ENCODE results near the gene PRSS48.
"Not testable (repeated sequence)": the region's sequence is repeated elsewhere in the genome, so short reads cannot be mapped to it uniquely, and the experiment has no call there.

The PRSS48 gene

GRCh38 chr4:151246742-151247141 lies 30.2 kb upstream of the PRSS48 start:
- H3K27me3 ChIP-seq: peaks cover 10% of the 10 kb centered on the region
- no peaks in the 10 kb centered on the region for H3K9me3 ChIP-seq
- H3K27ac ChIP-seq: no peak overlapping the region
- H3K4me3 ChIP-seq (ENCODE audit: low read depth in 1 of 2, low read length in 1 of 2): no peak overlapping the region
- no peaks in the 10 kb centered on the region for H3K36me3 ChIP-seq
- TF ChIP-seq CTCF (IDR thresholded peaks at IDR 0.05): no peak
- H3K4me1 ChIP-seq (ENCODE audit: control insufficient read depth in 1 of 2, insufficient read depth in 1 of 2, low read depth in 1 of 2, low read length in 1 of 2): no peaks in the 10 kb centered on the region

GRCh38 chr4:151247395-151247794 lies 29.6 kb upstream of the PRSS48 start:
- Histone ChIP-seq H3K4me1 (ENCODE audit: control insufficient read depth in 1 of 2, insufficient read depth in 1 of 2, low read depth in 1 of 2, low read length in 1 of 2) (no peaks in the 10 kb centered on the region), H3K4me3 (ENCODE audit: low read depth in 1 of 2, low read length in 1 of 2) (no peak overlapping the region), H3K36me3 (no peaks in the 10 kb centered on the region), H3K27ac (no peak overlapping the region), H3K27me3 (peaks cover 10% of the 10 kb centered on the region), H3K9me3 (no peaks in the 10 kb centered on the region)
- no peak for TF ChIP-seq CTCF (IDR thresholded peaks at IDR 0.05)

DNA sequence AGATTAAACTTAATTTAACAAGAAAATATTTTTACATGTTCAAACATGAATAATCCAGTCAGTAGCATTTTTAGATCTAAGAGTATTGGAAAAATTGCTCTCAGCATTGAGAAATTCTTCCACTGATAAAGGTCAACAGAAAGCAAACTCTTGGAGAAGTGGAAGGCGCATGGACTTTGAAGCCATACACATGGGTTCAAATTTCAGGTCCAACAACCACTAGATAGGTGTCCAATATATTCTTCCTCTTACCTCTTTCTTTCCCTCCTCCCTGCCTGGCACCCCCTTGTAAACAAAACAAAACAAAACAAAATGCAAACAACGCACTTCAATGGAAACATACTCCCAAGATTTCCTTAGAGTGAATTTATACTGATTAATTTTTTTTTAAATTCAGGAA lies 28.4 kb upstream of the PRSS48 start:
- peaks cover 2% of the 10 kb centered on the region for H3K27me3 ChIP-seq
- no peak for TF ChIP-seq CTCF (IDR thresholded peaks at IDR 0.05)
- no peaks in the 10 kb centered on the region for H3K9me3 ChIP-seq
- no peak overlapping the region for H3K27ac ChIP-seq
- H3K36me3 ChIP-seq: no peaks in the 10 kb centered on the region
- no peak overlapping the region for H3K4me3 ChIP-seq (ENCODE audit: low read depth in 1 of 2, low read length in 1 of 2)
- no peaks in the 10 kb centered on the region for H3K4me1 ChIP-seq (ENCODE audit: control insufficient read depth in 1 of 2, insufficient read depth in 1 of 2, low read depth in 1 of 2, low read length in 1 of 2)

GRCh38 chr4:151250706-151251105 lies 26.3 kb upstream of the PRSS48 start:
- Histone ChIP-seq H3K4me1 (ENCODE audit: control insufficient read depth in 1 of 2, insufficient read depth in 1 of 2, low read depth in 1 of 2, low read length in 1 of 2) (no peaks in the 10 kb centered on the region), H3K36me3 (no peaks in the 10 kb centered on the region), H3K27me3 (no peaks in the 10 kb centered on the region), H3K9me3 (no peaks in the 10 kb centered on the region), H3K4me3 (ENCODE audit: low read depth in 1 of 2, low read length in 1 of 2) (no peak overlapping the region), H3K27ac (no peak overlapping the region)
- TF ChIP-seq CTCF (IDR thresholded peaks at IDR 0.05): no peak

- Histone ChIP-seq H3K27ac (no peak overlapping the region), H3K27me3 (no peaks in the 10 kb centered on the region), H3K4me1 (ENCODE audit: control insufficient read depth in 1 of 2, insufficient read depth in 1 of 2, low read depth in 1 of 2, low read length in 1 of 2) (no peaks in the 10 kb centered on the region), H3K4me3 (ENCODE audit: low read depth in 1 of 2, low read length in 1 of 2) (no peak overlapping the region), H3K9me3 (no peaks in the 10 kb centered on the region), H3K36me3 (no peaks in the 10 kb centered on the region)
- TF ChIP-seq CTCF (IDR thresholded peaks at IDR 0.05): no peak
Observed at GRCh38 chr4:151251603-151252304, 25.2 kb upstream of the PRSS48 start.

DNA sequence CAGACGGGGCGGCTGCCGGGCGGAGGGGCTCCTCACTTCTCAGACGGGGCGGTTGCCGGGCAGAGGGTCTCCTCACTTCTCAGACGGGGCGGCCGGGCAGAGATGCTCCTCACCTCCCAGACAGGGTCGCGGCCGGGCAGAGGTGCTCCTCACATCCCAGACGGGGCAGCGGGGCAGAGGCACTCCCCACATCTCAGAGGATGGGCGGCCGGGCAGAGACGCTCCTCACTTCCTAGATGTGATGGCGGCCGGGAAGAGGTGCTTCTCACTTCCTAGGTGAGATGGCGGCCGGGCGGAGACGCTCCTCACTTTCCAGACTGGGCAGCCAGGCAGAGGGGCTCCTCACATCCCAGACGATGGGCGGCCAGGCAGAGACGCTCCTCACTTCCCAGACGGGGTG lies 21.7 kb upstream of the PRSS48 start:
- not testable (repeated sequence) for H3K9me3 ChIP-seq; H3K4me1 ChIP-seq (ENCODE audit: control insufficient read depth in 1 of 2, insufficient read depth in 1 of 2, low read depth in 1 of 2, low read length in 1 of 2); H3K27ac ChIP-seq; H3K36me3 ChIP-seq; H3K27me3 ChIP-seq; H3K4me3 ChIP-seq (ENCODE audit: low read depth in 1 of 2, low read length in 1 of 2)

DNA sequence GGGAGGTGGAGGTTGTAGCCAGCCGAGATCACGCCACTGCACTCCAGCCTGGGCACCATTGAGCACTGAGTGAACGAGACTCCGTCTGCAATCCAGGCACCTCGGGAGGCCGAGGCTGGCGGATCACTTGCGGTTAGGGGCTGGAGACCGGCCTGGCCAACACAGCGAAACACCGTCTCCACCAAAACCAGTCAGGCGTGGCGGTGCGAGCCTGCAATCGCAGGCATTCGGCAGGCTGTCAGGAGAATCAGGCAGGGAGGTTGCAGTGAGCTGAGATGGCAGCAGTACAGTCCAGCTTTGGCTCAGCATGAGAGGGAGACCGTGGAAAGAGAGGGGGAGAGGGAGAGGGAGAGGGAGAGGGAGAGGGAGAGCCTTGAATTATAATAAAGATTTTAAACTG lies 21.3 kb upstream of the PRSS48 start:
- not testable (repeated sequence) for H3K9me3 ChIP-seq; H3K4me3 ChIP-seq (ENCODE audit: low read depth in 1 of 2, low read length in 1 of 2); H3K36me3 ChIP-seq; H3K4me1 ChIP-seq (ENCODE audit: control insufficient read depth in 1 of 2, insufficient read depth in 1 of 2, low read depth in 1 of 2, low read length in 1 of 2); H3K27ac ChIP-seq; H3K27me3 ChIP-seq

Measured in neutrophil (primary cell).